SJSA1 (cell line): ENCODE data around the gene ZGLP1. TPM values are rescaled to one million over a fixed set of nuclear protein-coding genes. Genes with fewer than 3 reads are reported as not detected.
"Not testable (repeated sequence)": the region's sequence is repeated elsewhere in the genome, so short reads cannot be mapped to it uniquely, and the experiment has no call there.

Experiments used
- DNase-seq, 2 experiments: peaks; one replicate each; pipeline ENCODE4 v3.0.0-alpha.2; 2015 to 2020; ENCODE audit warnings: low spot score in 2 of 2, low read depth in 1 of 2
- H3K27ac ChIP-seq: fragments of 250-450 bp; sonication (Bioruptor Pico); 2 replicates; pipeline ENCODE4 v1.5.1; 2020; ENCODE audit warnings: mild to moderate bottlenecking, moderate library complexity
- H3K27me3 ChIP-seq: fragments of 250-450 bp; sonication (Bioruptor Pico); replicated peaks from 2 replicates; pipeline ENCODE4 v1.5.1; 2020; ENCODE audit warnings: mild to moderate bottlenecking, moderate library complexity
- H3K36me3 ChIP-seq: fragments of 250-450 bp; sonication (Bioruptor Pico); 2 replicates; pipeline ENCODE4 v1.5.1; 2020; ENCODE audit warnings: mild to moderate bottlenecking
- H3K4me1 ChIP-seq: fragments of 250-450 bp; sonication (Bioruptor Pico); replicated peaks from 2 replicates; pipeline ENCODE4 v1.6.1; 2021; ENCODE audit warnings: mild to moderate bottlenecking
- H3K4me3 ChIP-seq: fragments of 250-450 bp; sonication (Bioruptor Pico); 2 replicates; pipeline ENCODE4 v1.5.1; 2020; ENCODE audit warnings: mild to moderate bottlenecking
- H3K9me3 ChIP-seq: fragments of 250-450 bp; sonication (Bioruptor Pico); replicated peaks from 2 replicates; pipeline ENCODE4 v1.5.1; 2020; ENCODE audit warnings: mild to moderate bottlenecking
- total RNA-seq: library from RNA; depleted of rRNA; stranded (reverse); fragments of >200 nt; shearing (Covaris generic); gene quantifications from 2 replicates; pipeline ENCODE4 v1.2.3, GENCODE V29; 2014

The ZGLP1 gene
- total RNA-seq, 1 experiment from 2014 or later = 1.2 TPM

- peaks cover 12% of the 10 kb centered on the region for H3K27me3 ChIP-seq
- DNase-seq = no peak
- no peak overlapping the region for H3K4me3 ChIP-seq
- H3K4me1 ChIP-seq = peaks cover 18% of the 10 kb centered on the region
- H3K27ac ChIP-seq = no peak overlapping the region
- H3K9me3 ChIP-seq = no peaks in the 10 kb centered on the region
- H3K36me3 ChIP-seq = peaks cover 16% of the 10 kb centered on the region
These were observed 24.2 kb downstream of the ZGLP1 start for GRCh38 chr19:10285393-10285792.

GRCh38 chr19:10284960-10285278, 24.7 kb downstream of the ZGLP1 start:
- peaks cover 7% of the 10 kb centered on the region for H3K27me3 ChIP-seq
- H3K36me3 ChIP-seq = peaks cover 16% of the 10 kb centered on the region
- no peak for DNase-seq
- no peaks in the 10 kb centered on the region for H3K9me3 ChIP-seq
- no peak overlapping the region for H3K4me3 ChIP-seq
- H3K27ac ChIP-seq = no peak overlapping the region
- H3K4me1 ChIP-seq = peaks cover 13% of the 10 kb centered on the region

GRCh38 chr19:10284065-10284959, 25.3 kb downstream of the ZGLP1 start:
- Histone ChIP-seq H3K36me3 (peaks cover 16% of the 10 kb centered on the region), H3K9me3 (no peaks in the 10 kb centered on the region), H3K27me3 (peaks cover 1% of the 10 kb centered on the region), H3K4me3 (no peak overlapping the region), H3K4me1 (peaks cover 7% of the 10 kb centered on the region), H3K27ac (no peak overlapping the region)
- DNase-seq = no peak

GRCh38 chr19:10283301-10284064, 26.1 kb downstream of the ZGLP1 start:
- Histone ChIP-seq H3K36me3 (peaks cover 16% of the 10 kb centered on the region), H3K4me1 (no peaks in the 10 kb centered on the region; the same call in 1 of the 2 replicates), H3K9me3 (no peaks in the 10 kb centered on the region), H3K27ac (no peak overlapping the region), H3K4me3 (no peak overlapping the region), H3K27me3 (no peaks in the 10 kb centered on the region)
- no peak for DNase-seq

- H3K4me3 ChIP-seq, DNase-seq, H3K27me3 ChIP-seq, H3K9me3 ChIP-seq, H3K27ac ChIP-seq, H3K4me1 ChIP-seq: not testable (repeated sequence)
- H3K36me3 ChIP-seq = peaks cover 23% of the 10 kb centered on the region
These were observed 27.6 kb downstream of the ZGLP1 start for GRCh38 chr19:10282043-10282442.

GRCh38 chr19:10279737-10280442, 29.7 kb downstream of the ZGLP1 start:
- no peak overlapping the region for H3K4me3 ChIP-seq
- H3K9me3 ChIP-seq = no peaks in the 10 kb centered on the region
- no peaks in the 10 kb centered on the region for H3K27me3 ChIP-seq
- H3K36me3 ChIP-seq = peaks cover 17% of the 10 kb centered on the region
- H3K27ac ChIP-seq = no peak overlapping the region
- H3K4me1 ChIP-seq = no peaks in the 10 kb centered on the region
- DNase-seq = no peak

- Histone ChIP-seq H3K4me3 (no peak overlapping the region), H3K4me1 (no peaks in the 10 kb centered on the region)
- DNase-seq = no peak
These were observed 30.7 kb downstream of the ZGLP1 start for GRCh38 chr19:10278935-10279334.

GRCh38 chr19:10277795-10278589, 31.6 kb downstream of the ZGLP1 start:
- H3K27me3 ChIP-seq = no peaks in the 10 kb centered on the region
- no peaks in the 10 kb centered on the region for H3K4me1 ChIP-seq
- peaks cover 9% of the 10 kb centered on the region; the same call in 1 of the 2 replicates for H3K36me3 ChIP-seq
- no peak for DNase-seq
- no peak overlapping the region for H3K4me3 ChIP-seq
- no peaks in the 10 kb centered on the region for H3K9me3 ChIP-seq
- H3K27ac ChIP-seq = no peak overlapping the region

More at GRCh38 chr19:10278935-10279334, 30.7 kb downstream of the ZGLP1 start:
- Histone ChIP-seq H3K9me3 (no peaks in the 10 kb centered on the region), H3K27me3 (no peaks in the 10 kb centered on the region), H3K27ac (no peak overlapping the region), H3K36me3 (peaks cover 13% of the 10 kb centered on the region; the same call in 1 of the 2 replicates)

GRCh38 chr19:10274589-10274988, 35.0 kb downstream of the ZGLP1 start:
- no peak for DNase-seq
- no peak overlapping the region for H3K27ac ChIP-seq
- no peak overlapping the region for H3K4me3 ChIP-seq
- H3K36me3 ChIP-seq = peaks cover 9% of the 10 kb centered on the region; the same call in 1 of the 2 replicates
- H3K4me1 ChIP-seq = peaks cover 23% of the 10 kb centered on the region
- no peaks in the 10 kb centered on the region for H3K9me3 ChIP-seq
- H3K27me3 ChIP-seq = no peaks in the 10 kb centered on the region

GRCh38 chr19:10271543-10272086, 38.0 kb downstream of the ZGLP1 start:
- Histone ChIP-seq H3K27ac (no peak overlapping the region), H3K9me3 (no peaks in the 10 kb centered on the region), H3K36me3 (0 out of 2 replicates have a peak, but pooled peaks cover 2% of the 10 kb centered on the region), H3K4me1 (peaks cover 25% of the 10 kb centered on the region), H3K4me3 (peak overlapping the region; percentile 37), H3K27me3 (no peaks in the 10 kb centered on the region)
- DNase-seq = no peak

GRCh38 chr19:10270616-10271394, 38.8 kb downstream of the ZGLP1 start, which contains the start of gene ICAM1:
Gene ICAM1, plus strand, starts transcription at chr19:10271120. Its CDS starts 40 bp downstream, at chr19:10271160.
- H3K4me1 ChIP-seq = peaks cover 25% of the 10 kb centered on the region
- H3K9me3 ChIP-seq = no peaks in the 10 kb centered on the region
- peak; percentile 52 to 71 for DNase-seq
- peak within 1 kb of the TSS; percentile 0; the same call in 1 of the 2 replicates for H3K27ac ChIP-seq
- 0 out of 2 replicates have a peak, but pooled peaks cover 2% of the 10 kb centered on the region for H3K36me3 ChIP-seq
- H3K4me3 ChIP-seq = peak within 1 kb of the TSS; percentile 37
- no peaks in the 10 kb centered on the region for H3K27me3 ChIP-seq

- DNase-seq = no peak
- no peaks in the 10 kb centered on the region for H3K9me3 ChIP-seq
- 0 out of 2 replicates have a peak, but pooled peaks cover 2% of the 10 kb centered on the region for H3K36me3 ChIP-seq
- H3K27me3 ChIP-seq = no peaks in the 10 kb centered on the region
- H3K4me1 ChIP-seq = peaks cover 25% of the 10 kb centered on the region
- no peak overlapping the region for H3K27ac ChIP-seq
- H3K4me3 ChIP-seq = peak overlapping the region; percentile 37
These were observed 39.4 kb downstream of the ZGLP1 start for GRCh38 chr19:10270180-10270615.
